ENCODE measurements around the gene OR2H2.

Gene OR2H2

GRCh38 chr6:29553268-29554057 lies 31.5 kb upstream of the OR2H2 start (continued):
- TF ChIP-seq, protein P1, sequence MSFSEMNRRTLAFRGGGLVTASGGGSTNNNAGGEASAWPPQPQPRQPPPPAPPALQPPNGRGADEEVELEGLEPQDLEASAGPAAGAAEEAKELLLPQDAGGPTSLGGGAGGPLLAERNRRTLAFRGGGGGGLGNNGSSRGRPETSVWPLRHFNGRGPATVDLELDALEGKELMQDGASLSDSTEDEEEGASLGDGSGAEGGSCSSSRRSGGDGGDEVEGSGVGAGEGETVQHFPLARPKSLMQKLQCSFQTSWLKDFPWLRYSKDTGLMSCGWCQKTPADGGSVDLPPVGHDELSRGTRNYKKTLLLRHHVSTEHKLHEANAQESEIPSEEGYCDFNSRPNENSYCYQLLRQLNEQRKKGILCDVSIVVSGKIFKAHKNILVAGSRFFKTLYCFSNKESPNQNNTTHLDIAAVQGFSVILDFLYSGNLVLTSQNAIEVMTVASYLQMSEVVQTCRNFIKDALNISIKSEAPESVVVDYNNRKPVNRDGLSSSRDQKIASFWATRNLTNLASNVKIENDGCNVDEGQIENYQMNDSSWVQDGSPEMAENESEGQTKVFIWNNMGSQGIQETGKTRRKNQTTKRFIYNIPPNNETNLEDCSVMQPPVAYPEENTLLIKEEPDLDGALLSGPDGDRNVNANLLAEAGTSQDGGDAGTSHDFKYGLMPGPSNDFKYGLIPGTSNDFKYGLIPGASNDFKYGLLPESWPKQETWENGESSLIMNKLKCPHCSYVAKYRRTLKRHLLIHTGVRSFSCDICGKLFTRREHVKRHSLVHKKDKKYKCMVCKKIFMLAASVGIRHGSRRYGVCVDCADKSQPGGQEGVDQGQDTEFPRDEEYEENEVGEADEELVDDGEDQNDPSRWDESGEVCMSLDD (tag by site-specific recombination; IDR thresholded peaks at IDR 0.05): peak; percentile 12; the same call in 1 of the 2 replicates
- TF ChIP-seq EGR2 (tag by site-specific recombination; IDR thresholded peaks at IDR 0.05; ENCODE audit: low read depth) (peak; percentile 64; the same call in 1 of the 2 replicates), KLF1 (tag by site-specific recombination; IDR thresholded peaks at IDR 0.05) (no peak), ZNF416 (tag by site-specific recombination; IDR thresholded peaks at IDR 0.05) (no peak), ZNF521 (tag by site-specific recombination; IDR thresholded peaks at IDR 0.05) (no peak), TCF7L2 (IDR thresholded peaks at IDR 0.05; ENCODE audit: borderline replicate concordance, low read depth, low read length) (no peak), HOXD13 (CRISPR knock-in tag; IDR thresholded peaks at IDR 0.05; ENCODE audit: borderline replicate concordance) (no peak), ZNF223 (tag by site-specific recombination; IDR thresholded peaks at IDR 0.05) (no peak), GLI4 (tag by site-specific recombination; IDR thresholded peaks at IDR 0.05) (no peak), ZNF629 (tag by site-specific recombination; IDR thresholded peaks at IDR 0.05) (no peak), KLF9 (tag by site-specific recombination; IDR thresholded peaks at IDR 0.05; ENCODE audit: low read depth) (no peak), ZNF423 (tag by site-specific recombination; IDR thresholded peaks at IDR 0.05) (no peak), GLI2 (tag by site-specific recombination; IDR thresholded peaks at IDR 0.05; ENCODE audit: borderline replicate concordance, low read depth) (no peak), ZNF426 (tag by site-specific recombination; IDR thresholded peaks at IDR 0.05) (no peak), ZNF248 (tag by site-specific recombination; IDR thresholded peaks at IDR 0.05) (no peak), ZNF37A (tag by site-specific recombination; IDR thresholded peaks at IDR 0.05) (no peak), ZFHX2 (tag by site-specific recombination; conservative IDR thresholded peaks at IDR 0.05) (peak; percentile 71), ZSCAN23 (tag by site-specific recombination; IDR thresholded peaks at IDR 0.05) (no peak), PRDM6 (tag by site-specific recombination; IDR thresholded peaks at IDR 0.05) (no peak), ZNF621 (tag by site-specific recombination; IDR thresholded peaks at IDR 0.05) (no peak), SP3 (tag by site-specific recombination; IDR thresholded peaks at IDR 0.05) (no peak), ZNF560 (tag by site-specific recombination; IDR thresholded peaks at IDR 0.05; ENCODE audit: borderline replicate concordance) (no peak), ZEB2 (tag by site-specific recombination; IDR thresholded peaks at IDR 0.05) (no peak), ZNF600 (tag by site-specific recombination; IDR thresholded peaks at IDR 0.05) (peak; percentile 87), ZNF366 (tag by site-specific recombination; conservative IDR thresholded peaks at IDR 0.05) (no peak)
- TF ChIP-seq, protein P2, sequence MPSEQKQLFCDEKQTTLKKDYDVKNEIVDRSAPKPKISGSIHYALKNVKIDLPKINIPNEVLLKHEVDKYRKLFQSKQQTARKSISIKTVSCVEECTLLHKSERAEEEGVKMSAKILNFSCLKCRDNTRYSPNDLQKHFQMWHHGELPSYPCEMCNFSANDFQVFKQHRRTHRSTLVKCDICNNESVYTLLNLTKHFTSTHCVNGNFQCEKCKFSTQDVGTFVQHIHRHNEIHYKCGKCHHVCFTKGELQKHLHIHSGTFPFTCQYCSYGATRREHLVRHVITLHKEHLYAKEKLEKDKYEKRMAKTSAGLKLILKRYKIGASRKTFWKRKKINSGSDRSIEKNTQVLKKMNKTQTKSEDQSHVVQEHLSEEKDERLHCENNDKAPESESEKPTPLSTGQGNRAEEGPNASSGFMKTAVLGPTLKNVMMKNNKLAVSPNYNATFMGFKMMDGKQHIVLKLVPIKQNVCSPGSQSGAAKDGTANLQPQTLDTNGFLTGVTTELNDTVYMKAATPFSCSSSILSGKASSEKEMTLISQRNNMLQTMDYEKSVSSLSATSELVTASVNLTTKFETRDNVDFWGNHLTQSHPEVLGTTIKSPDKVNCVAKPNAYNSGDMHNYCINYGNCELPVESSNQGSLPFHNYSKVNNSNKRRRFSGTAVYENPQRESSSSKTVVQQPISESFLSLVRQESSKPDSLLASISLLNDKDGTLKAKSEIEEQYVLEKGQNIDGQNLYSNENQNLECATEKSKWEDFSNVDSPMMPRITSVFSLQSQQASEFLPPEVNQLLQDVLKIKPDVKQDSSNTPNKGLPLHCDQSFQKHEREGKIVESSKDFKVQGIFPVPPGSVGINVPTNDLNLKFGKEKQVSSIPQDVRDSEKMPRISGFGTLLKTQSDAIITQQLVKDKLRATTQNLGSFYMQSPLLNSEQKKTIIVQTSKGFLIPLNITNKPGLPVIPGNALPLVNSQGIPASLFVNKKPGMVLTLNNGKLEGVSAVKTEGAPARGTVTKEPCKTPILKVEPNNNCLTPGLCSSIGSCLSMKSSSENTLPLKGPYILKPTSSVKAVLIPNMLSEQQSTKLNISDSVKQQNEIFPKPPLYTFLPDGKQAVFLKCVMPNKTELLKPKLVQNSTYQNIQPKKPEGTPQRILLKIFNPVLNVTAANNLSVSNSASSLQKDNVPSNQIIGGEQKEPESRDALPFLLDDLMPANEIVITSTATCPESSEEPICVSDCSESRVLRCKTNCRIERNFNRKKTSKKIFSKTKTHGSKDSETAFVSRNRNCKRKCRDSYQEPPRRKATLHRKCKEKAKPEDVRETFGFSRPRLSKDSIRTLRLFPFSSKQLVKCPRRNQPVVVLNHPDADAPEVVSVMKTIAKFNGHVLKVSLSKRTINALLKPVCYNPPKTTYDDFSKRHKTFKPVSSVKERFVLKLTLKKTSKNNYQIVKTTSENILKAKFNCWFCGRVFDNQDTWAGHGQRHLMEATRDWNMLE (tag by site-specific recombination; conservative IDR thresholded peaks at IDR 0.05; ENCODE audit: low read depth): no peak
- TF ChIP-seq, protein P3, sequence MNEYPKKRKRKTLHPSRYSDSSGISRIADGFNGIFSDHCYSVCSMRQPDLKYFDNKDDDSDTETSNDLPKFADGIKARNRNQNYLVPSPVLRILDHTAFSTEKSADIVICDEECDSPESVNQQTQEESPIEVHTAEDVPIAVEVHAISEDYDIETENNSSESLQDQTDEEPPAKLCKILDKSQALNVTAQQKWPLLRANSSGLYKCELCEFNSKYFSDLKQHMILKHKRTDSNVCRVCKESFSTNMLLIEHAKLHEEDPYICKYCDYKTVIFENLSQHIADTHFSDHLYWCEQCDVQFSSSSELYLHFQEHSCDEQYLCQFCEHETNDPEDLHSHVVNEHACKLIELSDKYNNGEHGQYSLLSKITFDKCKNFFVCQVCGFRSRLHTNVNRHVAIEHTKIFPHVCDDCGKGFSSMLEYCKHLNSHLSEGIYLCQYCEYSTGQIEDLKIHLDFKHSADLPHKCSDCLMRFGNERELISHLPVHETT (tag by site-specific recombination; IDR thresholded peaks at IDR 0.05): no peak
